Epithelial cell of esophagus (primary cell): ENCODE data around the gene SV2C.

Source experiments
- DNase-seq: peaks from one replicate; pipeline ENCODE4 v3.0.0; 2010; ENCODE audit warnings: low read depth
- H3K4me3 ChIP-seq: 2 replicates; pipeline ENCODE4 v1.5.1; 2011; ENCODE audit warnings: mild to moderate bottlenecking, low read length, control low read depth
- TF ChIP-seq, protein P1 (sequence below): IDR thresholded peaks from 2 replicates; pipeline ENCODE4 v1.5.1; 2011; ENCODE audit warnings: low read depth, mild to moderate bottlenecking, low read length, control low read depth, inconsistent platforms; ENCODE audit not compliant: insufficient read depth; ENCODE audit errors: missing control alignments

Gene SV2C

DNA sequence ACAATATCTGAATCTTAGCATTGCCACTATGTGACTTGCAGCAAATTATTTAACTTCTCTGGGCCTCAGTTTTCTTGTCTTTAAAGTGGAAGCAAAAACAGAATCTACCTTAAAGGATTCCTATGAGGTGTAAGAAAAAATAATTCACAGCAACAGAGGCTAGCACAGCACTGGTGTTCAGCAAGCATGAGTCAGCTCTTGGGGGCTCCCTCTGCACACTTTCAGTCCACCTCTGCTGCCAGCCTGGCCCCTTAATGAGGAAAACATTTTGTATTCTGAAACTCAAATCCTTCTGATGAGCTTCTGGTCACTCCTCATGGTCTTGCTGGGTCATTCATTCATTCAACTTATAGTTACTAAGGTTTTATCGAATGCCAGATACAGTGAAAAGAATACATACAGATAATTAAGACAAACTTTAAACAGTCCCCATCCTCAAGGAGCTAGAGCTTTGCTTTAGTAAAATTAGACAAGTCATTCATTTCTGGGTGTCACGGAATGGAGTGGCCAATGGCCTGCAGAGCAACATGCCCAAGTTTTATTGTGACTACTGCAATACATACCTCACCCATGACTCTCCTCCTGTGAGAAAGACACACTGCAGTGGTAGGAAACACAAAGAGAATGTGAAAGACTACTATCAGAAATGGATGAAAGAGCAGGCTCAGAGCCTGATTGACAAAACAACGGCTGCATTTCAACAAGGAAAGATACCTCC is 293.1 kb downstream of the SV2C start:
- TF ChIP-seq, protein P1, sequence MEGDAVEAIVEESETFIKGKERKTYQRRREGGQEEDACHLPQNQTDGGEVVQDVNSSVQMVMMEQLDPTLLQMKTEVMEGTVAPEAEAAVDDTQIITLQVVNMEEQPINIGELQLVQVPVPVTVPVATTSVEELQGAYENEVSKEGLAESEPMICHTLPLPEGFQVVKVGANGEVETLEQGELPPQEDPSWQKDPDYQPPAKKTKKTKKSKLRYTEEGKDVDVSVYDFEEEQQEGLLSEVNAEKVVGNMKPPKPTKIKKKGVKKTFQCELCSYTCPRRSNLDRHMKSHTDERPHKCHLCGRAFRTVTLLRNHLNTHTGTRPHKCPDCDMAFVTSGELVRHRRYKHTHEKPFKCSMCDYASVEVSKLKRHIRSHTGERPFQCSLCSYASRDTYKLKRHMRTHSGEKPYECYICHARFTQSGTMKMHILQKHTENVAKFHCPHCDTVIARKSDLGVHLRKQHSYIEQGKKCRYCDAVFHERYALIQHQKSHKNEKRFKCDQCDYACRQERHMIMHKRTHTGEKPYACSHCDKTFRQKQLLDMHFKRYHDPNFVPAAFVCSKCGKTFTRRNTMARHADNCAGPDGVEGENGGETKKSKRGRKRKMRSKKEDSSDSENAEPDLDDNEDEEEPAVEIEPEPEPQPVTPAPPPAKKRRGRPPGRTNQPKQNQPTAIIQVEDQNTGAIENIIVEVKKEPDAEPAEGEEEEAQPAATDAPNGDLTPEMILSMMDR = no peak
- DNase-seq = peak; percentile 36
- no peak overlapping the region for H3K4me3 ChIP-seq

DNA sequence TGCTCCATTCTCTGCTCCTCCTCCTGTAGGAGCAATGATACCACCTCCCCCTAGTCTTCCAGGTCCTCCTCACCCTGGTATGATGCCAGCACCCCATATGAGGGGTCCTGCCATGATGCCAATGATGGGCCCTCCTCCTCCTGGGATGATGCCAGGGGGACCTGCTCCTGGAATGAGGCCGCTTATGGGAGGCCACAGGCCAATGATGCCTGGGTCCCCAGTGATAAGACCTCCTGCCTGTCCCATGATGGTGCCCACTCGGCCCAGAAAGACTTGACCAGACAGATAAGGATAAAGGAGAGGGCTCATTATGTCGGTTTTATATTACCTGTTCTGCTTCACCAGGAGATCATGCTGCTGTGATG is 293.7 kb downstream of the SV2C start:
- DNase-seq = no peak
- TF ChIP-seq, protein P1 = no peak
- H3K4me3 ChIP-seq = no peak overlapping the region

DNA sequence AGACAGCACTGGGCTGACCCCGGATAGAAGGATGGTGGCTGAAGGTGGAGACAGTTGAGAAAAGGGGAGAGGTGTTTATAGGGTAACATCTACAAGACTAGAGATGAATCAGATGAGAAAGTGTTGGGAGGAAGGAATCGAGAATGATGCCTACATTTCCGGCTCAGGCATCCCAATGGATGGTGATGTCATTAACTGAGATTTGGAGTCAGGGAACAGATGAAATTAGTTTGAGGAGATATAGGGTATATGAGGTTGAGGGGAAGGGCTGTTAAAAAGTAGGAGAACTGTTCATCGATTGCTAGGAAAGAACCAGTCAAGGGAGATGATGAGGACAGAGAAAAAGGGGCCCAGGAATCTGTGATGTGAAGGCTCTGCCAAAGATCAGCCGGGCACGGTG is 295.2 kb downstream of the SV2C start:
- TF ChIP-seq, protein P1 = no peak
- H3K4me3 ChIP-seq = no peak overlapping the region
- no peak for DNase-seq

DNA sequence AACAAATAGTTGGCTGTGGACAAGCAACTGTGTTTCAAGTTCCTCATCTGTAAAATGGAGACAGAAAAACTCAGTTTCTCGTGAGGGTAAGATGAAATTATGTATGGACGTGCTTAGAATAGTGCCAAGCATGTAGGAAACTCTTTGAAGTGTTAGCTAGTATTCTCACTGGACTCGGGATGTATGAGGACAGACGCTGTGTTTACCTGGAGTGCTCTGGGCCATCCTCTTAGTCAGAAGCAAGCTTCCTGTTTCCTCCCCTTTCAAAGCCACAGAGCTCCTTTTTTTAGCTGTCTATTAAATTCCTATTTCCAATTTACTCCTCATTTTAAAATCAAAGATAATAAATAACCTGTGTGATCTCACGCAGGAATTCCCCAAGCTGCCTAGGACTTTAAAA is 296.1 kb downstream of the SV2C start:
- TF ChIP-seq, protein P1 = no peak
- H3K4me3 ChIP-seq = no peak overlapping the region
- peak; percentile 66 for DNase-seq

DNA sequence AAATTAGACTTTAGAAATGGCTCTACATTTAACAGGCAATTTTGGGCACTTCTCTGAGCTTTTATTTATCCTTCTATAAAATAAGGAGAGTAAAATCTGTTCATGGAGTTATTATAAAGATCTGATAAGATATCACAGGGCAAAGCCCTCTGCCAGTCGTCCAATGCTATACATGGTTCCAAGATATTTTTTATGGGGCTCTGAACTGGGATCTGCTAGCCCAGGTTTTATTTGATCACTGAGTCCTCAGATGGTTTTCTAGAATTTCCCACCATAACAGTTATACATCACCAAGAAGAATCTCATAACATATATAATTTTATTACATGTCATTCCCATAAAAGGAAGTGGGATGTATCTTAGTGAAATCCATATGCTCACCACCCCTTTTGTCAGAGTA is 296.7 kb downstream of the SV2C start:
- no peak for DNase-seq
- TF ChIP-seq, protein P1 = no peak
- H3K4me3 ChIP-seq = no peak overlapping the region

DNA sequence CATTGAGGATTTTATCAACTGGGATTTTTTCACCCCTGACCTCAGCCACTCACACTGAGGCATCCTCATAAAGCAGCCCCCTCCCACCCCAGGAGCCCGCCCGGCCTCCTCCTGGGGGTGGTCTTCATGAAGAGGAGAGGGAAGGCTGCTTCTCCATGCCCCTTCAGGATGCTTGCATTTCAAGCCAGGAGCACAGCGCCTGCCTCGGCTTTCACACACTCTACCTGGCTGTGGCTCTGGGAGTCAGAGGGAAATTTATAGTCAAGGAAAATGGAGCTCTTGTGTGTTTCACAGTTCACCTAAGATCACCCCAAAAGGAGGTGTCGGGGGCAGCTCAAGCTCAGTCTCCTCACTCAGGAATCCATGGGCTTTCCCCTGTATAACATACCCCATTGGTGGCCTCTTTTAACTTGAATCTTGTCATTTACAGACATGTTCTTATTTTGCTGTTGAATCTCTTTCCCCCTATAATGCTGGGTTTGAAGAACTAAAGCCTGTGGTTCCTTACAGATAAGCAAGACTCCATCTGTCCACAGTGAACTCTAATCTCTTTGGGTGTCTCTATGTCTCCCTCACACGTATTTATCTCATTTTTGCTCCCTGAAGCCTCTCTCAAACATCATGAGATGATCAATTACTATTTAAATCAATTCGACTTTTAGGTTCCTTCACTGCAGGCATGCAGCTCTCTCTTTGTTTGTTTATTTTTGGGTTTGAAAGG is 297.3 kb downstream of the SV2C start:
- no peak for DNase-seq
- no peak overlapping the region for H3K4me3 ChIP-seq
- TF ChIP-seq, protein P1 = no peak
